Muscle layer of colon (tissue), 2 donors: Measurements from ENCODE around the gene RCCD1.

ENCODE experiments used
- H3K27ac ChIP-seq: one replicate; pipeline ENCODE4 v1.7.0; 2013; ENCODE audit warnings: low read depth, mild to moderate bottlenecking, low read length, moderate library complexity
- H3K27me3 ChIP-seq, 2 donors: one replicate each; pipeline ENCODE4 v1.7.0; 2013; ENCODE audit warnings: low read length in 2 of 2, mild to moderate bottlenecking in 2 of 2; ENCODE audit not compliant: insufficient read depth in 2 of 2, control insufficient read depth in 1 of 2
- H3K36me3 ChIP-seq: one replicate; pipeline ENCODE4 v1.7.0; 2013; ENCODE audit warnings: mild to moderate bottlenecking, low read length; ENCODE audit not compliant: insufficient read depth
- H3K4me1 ChIP-seq: one replicate; pipeline ENCODE4 v1.7.0; 2013; ENCODE audit warnings: mild to moderate bottlenecking, low read length; ENCODE audit not compliant: insufficient read depth
- H3K4me3 ChIP-seq, 2 donors: one replicate each; pipeline ENCODE4 v1.7.0; 2013; ENCODE audit warnings: low read length in 2 of 2, low read depth in 1 of 2, mild to moderate bottlenecking in 1 of 2, moderate library complexity in 1 of 2
- H3K9ac ChIP-seq: one replicate; pipeline ENCODE4 v1.7.0; 2013; ENCODE audit warnings: low read length
- H3K9me3 ChIP-seq: one replicate; pipeline ENCODE4 v1.7.0; 2013; ENCODE audit warnings: mild to moderate bottlenecking, low read length
- donor health status: abdominal sarcoma.
- donor health status: Adenocarcinoma of cecum.

RCCD1 gene

DNA sequence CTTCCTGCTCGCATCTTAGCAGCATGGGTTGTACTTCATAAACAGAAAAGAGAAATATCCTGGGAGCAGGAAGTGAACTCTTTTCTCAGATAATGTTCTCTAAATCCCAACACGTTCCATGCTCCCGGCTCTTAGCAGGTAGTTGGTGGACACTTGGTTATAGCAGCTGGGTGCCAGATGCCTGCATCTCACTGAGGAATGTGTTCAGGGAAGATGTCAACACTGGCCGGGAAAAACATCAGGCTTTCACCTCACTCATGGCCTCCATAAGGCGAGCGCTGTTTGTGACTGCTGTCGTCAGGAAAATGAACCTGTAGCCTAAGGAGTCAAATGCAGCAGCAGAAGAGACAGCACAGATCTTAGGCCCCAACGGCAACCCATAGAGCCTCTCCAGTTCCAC lies 44.1 kb downstream of the RCCD1 start:
- no peaks in the 10 kb centered on the region for H3K9me3 ChIP-seq
- H3K9ac ChIP-seq, result no peak overlapping the region
- no peak overlapping the region for H3K4me3 ChIP-seq
- H3K27me3 ChIP-seq, result no peaks in the 10 kb centered on the region
- H3K4me1 ChIP-seq, result peaks cover 6% of the 10 kb centered on the region
- H3K27ac ChIP-seq, result no peak overlapping the region
- H3K36me3 ChIP-seq, result peaks cover 50% of the 10 kb centered on the region

DNA sequence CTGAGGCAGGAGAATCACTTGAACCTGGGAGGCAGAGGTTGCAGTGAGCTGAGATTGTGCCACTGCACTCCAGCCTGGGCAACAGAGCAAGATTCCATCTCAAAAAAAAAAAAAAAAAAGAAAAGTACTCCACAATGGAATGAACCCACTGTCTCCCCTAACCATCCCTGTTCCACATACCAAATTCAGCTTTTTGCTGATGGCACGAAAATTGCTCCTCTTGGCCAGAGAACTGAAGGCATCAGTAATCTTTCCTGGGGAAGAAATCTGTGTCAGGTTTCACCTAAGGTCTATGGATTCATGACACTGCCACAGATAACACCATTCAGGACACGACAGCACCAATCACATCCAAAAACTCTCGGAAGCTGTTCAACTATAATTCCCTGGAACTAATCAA lies 46.5 kb downstream of the RCCD1 start:
- Histone ChIP-seq H3K36me3 (peaks cover 68% of the 10 kb centered on the region), H3K4me3 (no peak overlapping the region), H3K27ac (no peak overlapping the region), H3K27me3 (no peaks in the 10 kb centered on the region), H3K4me1 (no peaks in the 10 kb centered on the region), H3K9ac (no peak overlapping the region), H3K9me3 (no peaks in the 10 kb centered on the region)

DNA sequence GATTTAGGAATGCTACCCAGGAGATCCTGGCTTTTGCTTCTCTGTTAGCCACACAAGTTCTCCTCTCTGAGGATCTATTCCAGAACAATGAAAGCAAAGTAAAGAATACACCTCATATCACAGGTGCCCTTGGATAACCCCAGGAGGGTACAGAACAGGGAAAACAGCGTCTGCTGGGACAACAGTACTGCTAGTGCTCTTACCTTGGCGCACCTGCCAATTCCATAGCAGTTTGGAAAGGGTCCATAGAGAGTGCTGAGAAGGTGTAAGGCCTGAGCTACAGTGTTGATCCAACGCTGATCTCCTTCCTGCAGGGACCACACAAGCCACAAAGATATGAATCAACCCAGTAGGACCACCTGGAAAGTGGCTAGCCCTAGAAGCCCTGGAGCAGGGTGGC lies 52.6 kb downstream of the RCCD1 start:
- H3K9me3 ChIP-seq, result no peaks in the 10 kb centered on the region
- H3K36me3 ChIP-seq, result peaks cover 74% of the 10 kb centered on the region
- no peak overlapping the region for H3K9ac ChIP-seq
- no peaks in the 10 kb centered on the region for H3K27me3 ChIP-seq
- H3K4me3 ChIP-seq, result no peak overlapping the region
- H3K4me1 ChIP-seq, result no peaks in the 10 kb centered on the region
- no peak overlapping the region for H3K27ac ChIP-seq
